Measurements from ENCODE around the gene LAMC3. TPM values are rescaled to one million over a fixed set of nuclear protein-coding genes. Genes with fewer than 3 reads are reported as not detected.

Gene LAMC3
- total RNA-seq, 2 experiments from 2014 or later: 0.66 to 1.7 TPM

- peak in 13 of 14 experiments; percentile 8 to 68 (median 30) for DNase-seq
- Mint-ChIP-seq H3K9me3 (no peaks in the 10 kb centered on the region), H3K4me1 (ENCODE audit: low read depth) (peaks cover 20% of the 10 kb centered on the region), H3K27me3 (no peaks in the 10 kb centered on the region), H3K4me3 (no peak overlapping the region), H3K27ac (no peak overlapping the region), H3K36me3 (ENCODE audit: low read depth) (no peaks in the 10 kb centered on the region)
- H3K4me1 ChIP-seq (ENCODE audit: insufficient read depth, low read length): peaks cover 17% of the 10 kb centered on the region
- H3K9me3 ChIP-seq (ENCODE audit: control insufficient read depth in 1 of 2, insufficient read depth in 1 of 2, low read length in 2 of 2): no peaks in the 10 kb centered on the region
- no peak for TF ChIP-seq CTCF (IDR thresholded peaks at IDR 0.05)
- peak; percentile 57 for ATAC-seq (ENCODE audit: poor library complexity)
- H3K4me3 ChIP-seq (ENCODE audit: low read length): peak overlapping the region; percentile 3
- ChIA-PET CTCF (interaction anchor here (1.2 to 2.8 kb wide), 3 partner anchors 11 to 344 kb away, joined by 5 to 15 read pairs (median 6); no protein-coding TSS in a partner anchor), POLR2A (interaction anchor here (0.6 to 0.7 kb wide), 2 partner anchors 12 to 1805 kb away, joined by 3 to 5 read pairs; no protein-coding TSS in a partner anchor)
- H3K36me3 ChIP-seq (ENCODE audit: insufficient read depth, low read length): no peaks in the 10 kb centered on the region
- intact Hi-C loops (cut with DNase I, micrococcal nuclease): loop anchor here (1.0 to 5.0 kb wide), 5 partner anchors 179 to 585 kb away; no protein-coding TSS in a partner anchor
- no peaks in the 10 kb centered on the region for H3K27me3 ChIP-seq (ENCODE audit: control insufficient read depth in 1 of 2, insufficient read depth in 2 of 2, low read length in 2 of 2)
- H3K27ac ChIP-seq (ENCODE audit: low read depth in 1 of 2, low read length in 2 of 2): no peak overlapping the region
Measured at GRCh38 chr9:131045300-131046092, 36.5 kb downstream of the LAMC3 start.

DNA sequence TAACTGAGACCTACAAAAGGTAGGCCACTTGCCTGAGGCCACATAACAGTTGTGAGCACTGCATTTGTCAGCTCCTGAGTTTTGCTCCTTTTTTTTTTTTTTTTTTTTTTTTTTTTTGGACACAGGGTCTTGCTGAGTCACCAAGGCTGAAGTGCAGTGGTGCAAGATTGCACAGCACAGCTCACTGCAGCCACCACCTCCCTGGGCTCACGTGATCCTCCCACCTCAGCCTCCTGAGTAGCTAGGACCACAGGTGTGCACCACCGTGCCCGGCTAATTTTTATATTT, 37.1 kb downstream of the LAMC3 start:
- no peak for TF ChIP-seq CTCF (IDR thresholded peaks at IDR 0.05)
- ChIA-PET CTCF (interaction anchor here (0.6 to 2.8 kb wide), 12 partner anchors 9 to 1661 kb away, joined by 3 to 15 read pairs (median 5); no protein-coding TSS in a partner anchor), POLR2A (interaction anchor here (0.7 kb wide), 1 partner anchor 17 kb away, joined by 3 read pairs; no protein-coding TSS in a partner anchor)
- intact Hi-C loops (cut with DNase I, micrococcal nuclease): loop anchor here (1.0 to 5.0 kb wide), 5 partner anchors 180 to 585 kb away; no protein-coding TSS in a partner anchor
- no peaks in the 10 kb centered on the region for H3K27me3 Mint-ChIP-seq
- Histone ChIP-seq H3K4me3 (ENCODE audit: low read length) (no peak overlapping the region), H3K27ac (ENCODE audit: low read depth in 1 of 2, low read length in 2 of 2) (no peak overlapping the region), H3K4me1 (ENCODE audit: insufficient read depth, low read length) (peaks cover 17% of the 10 kb centered on the region), H3K9me3 (ENCODE audit: control insufficient read depth in 1 of 2, insufficient read depth in 1 of 2, low read length in 2 of 2) (no peaks in the 10 kb centered on the region), H3K36me3 (ENCODE audit: insufficient read depth, low read length) (no peaks in the 10 kb centered on the region), H3K27me3 (ENCODE audit: control insufficient read depth in 1 of 2, insufficient read depth in 2 of 2, low read length in 2 of 2) (no peaks in the 10 kb centered on the region)
- no peak overlapping the region for H3K27ac Mint-ChIP-seq
- H3K36me3 Mint-ChIP-seq (ENCODE audit: low read depth): no peaks in the 10 kb centered on the region
- H3K4me3 Mint-ChIP-seq: no peak overlapping the region
- ATAC-seq (ENCODE audit: poor library complexity) (no peak), DNase-seq (no peak)
- H3K9me3 Mint-ChIP-seq: no peaks in the 10 kb centered on the region
- H3K4me1 Mint-ChIP-seq (ENCODE audit: low read depth): peaks cover 20% of the 10 kb centered on the region

- Histone ChIP-seq H3K4me1 (ENCODE audit: insufficient read depth, low read length) (peaks cover 17% of the 10 kb centered on the region), H3K27me3 (ENCODE audit: control insufficient read depth in 1 of 2, insufficient read depth in 2 of 2, low read length in 2 of 2) (no peaks in the 10 kb centered on the region), H3K27ac (ENCODE audit: low read depth in 1 of 2, low read length in 2 of 2) (no peak overlapping the region), H3K9me3 (ENCODE audit: control insufficient read depth in 1 of 2, insufficient read depth in 1 of 2, low read length in 2 of 2) (no peaks in the 10 kb centered on the region), H3K4me3 (ENCODE audit: low read length) (no peak overlapping the region), H3K36me3 (ENCODE audit: insufficient read depth, low read length) (no peaks in the 10 kb centered on the region)
- ATAC-seq (ENCODE audit: poor library complexity): peak; percentile 89
- ChIA-PET POLR2A (interaction anchor here (0.7 kb wide), 1 partner anchor 16 kb away, joined by 3 read pairs; no protein-coding TSS in a partner anchor), CTCF (interaction anchor here (0.6 to 2.8 kb wide), 13 partner anchors 10 to 1660 kb away, joined by 3 to 15 read pairs (median 5); no protein-coding TSS in a partner anchor)
- Mint-ChIP-seq H3K4me1 (ENCODE audit: low read depth) (peaks cover 20% of the 10 kb centered on the region), H3K4me3 (no peak overlapping the region), H3K27me3 (no peaks in the 10 kb centered on the region), H3K9me3 (no peaks in the 10 kb centered on the region), H3K27ac (no peak overlapping the region), H3K36me3 (ENCODE audit: low read depth) (no peaks in the 10 kb centered on the region)
- intact Hi-C loops (cut with DNase I, micrococcal nuclease): loop anchor here (1.0 to 5.0 kb wide), 5 partner anchors 180 to 586 kb away; no protein-coding TSS in a partner anchor
- peak; percentile 90 for TF ChIP-seq CTCF (IDR thresholded peaks at IDR 0.05)
- DNase-seq: peak; percentile 47 to 84 (median 65)
Measured at GRCh38 chr9:131046581-131047202, 37.7 kb downstream of the LAMC3 start.
